ENCODE results near the gene LUC7L.
"Not testable (repeated sequence)": the region's sequence is repeated elsewhere in the genome, so short reads cannot be mapped to it uniquely, and the experiment has no call there.

The LUC7L gene

DNA sequence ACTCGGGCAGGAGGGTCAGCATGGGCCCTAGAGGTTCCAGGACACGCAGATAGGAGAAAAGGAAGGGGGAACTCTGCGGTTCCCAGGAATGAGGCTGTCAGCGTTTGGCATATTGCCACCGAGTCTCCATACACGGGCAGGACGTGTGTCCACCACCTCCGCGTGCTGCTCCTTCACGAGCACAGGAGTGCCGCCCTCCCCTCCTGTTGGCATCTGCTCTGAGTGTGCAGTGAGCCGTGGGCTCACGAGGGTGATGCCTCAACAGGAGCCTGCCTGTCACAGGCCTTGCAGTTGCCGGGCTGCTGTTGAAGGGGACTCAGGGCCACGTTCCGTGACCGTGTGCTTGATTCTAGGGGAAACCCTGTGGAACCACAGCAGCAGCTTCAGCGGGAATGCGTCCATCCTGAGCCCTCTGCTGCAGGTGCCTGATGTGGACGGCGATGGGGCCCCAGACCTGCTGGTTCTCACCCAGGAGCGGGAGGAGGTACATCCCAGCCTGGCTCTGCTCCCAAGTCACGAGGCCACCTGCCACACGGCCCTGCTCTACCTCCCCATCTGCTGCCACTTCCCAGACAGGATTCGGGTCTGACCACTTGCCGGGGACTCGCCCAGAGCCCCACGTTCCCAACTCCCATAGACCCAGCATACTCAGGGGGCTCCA is 31.9 kb upstream of the LUC7L start:
- no peak overlapping the region for H3K4me3 ChIP-seq (ENCODE audit: low read length)
- no peak for DNase-seq (ENCODE audit: low read depth)
- TF ChIP-seq, protein P1, sequence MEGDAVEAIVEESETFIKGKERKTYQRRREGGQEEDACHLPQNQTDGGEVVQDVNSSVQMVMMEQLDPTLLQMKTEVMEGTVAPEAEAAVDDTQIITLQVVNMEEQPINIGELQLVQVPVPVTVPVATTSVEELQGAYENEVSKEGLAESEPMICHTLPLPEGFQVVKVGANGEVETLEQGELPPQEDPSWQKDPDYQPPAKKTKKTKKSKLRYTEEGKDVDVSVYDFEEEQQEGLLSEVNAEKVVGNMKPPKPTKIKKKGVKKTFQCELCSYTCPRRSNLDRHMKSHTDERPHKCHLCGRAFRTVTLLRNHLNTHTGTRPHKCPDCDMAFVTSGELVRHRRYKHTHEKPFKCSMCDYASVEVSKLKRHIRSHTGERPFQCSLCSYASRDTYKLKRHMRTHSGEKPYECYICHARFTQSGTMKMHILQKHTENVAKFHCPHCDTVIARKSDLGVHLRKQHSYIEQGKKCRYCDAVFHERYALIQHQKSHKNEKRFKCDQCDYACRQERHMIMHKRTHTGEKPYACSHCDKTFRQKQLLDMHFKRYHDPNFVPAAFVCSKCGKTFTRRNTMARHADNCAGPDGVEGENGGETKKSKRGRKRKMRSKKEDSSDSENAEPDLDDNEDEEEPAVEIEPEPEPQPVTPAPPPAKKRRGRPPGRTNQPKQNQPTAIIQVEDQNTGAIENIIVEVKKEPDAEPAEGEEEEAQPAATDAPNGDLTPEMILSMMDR (conservative IDR thresholded peaks at IDR 0.05; ENCODE audit: low read length) = no peak

DNA sequence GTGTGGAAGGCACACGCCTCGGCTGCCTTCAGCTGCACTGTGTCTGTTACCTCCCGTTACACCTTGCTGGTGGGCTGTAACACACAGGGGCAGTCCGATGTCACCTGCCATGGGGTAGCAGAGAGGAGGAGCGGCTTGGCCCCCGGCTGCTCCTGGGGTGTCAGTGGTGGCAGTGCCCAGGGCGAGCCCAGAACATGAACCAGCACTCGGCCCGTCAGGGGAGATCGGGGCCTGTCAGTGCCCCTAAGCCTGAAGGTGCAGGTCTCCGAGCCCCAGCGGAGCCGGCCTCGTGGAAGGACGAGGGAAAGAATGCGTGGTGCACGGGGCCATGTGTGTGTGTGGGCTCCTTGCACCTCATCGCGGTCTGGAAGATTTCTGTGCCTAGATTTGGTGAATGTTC is 31.1 kb upstream of the LUC7L start:
- no peak overlapping the region for H3K4me3 ChIP-seq (ENCODE audit: low read length)
- TF ChIP-seq, protein P1 (conservative IDR thresholded peaks at IDR 0.05; ENCODE audit: low read length) = no peak
- no peak for DNase-seq (ENCODE audit: low read depth)

DNA sequence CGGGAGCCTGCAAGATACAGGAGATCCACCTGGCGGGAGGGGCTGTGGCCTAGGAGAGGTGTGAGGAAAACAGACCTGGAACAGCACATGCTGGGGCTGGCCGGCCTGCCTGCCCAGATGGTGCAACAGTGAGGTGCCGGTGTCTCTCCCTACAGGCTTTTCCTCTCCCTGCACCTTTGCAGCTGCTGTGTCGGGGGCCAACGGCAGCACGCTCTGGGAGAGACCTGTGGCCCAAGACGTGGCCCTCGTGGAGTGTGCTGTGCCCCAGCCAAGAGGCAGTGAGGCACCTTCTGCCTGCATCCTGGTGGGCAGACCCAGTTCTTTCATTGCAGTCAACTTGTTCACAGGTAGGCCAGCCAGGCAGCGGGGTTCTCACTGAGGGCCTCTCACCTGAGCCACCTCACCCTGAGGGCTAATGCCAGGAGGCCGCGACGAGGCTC is 30.6 kb upstream of the LUC7L start:
- H3K4me3 ChIP-seq (ENCODE audit: low read length) = no peak overlapping the region
- TF ChIP-seq, protein P1 (conservative IDR thresholded peaks at IDR 0.05; ENCODE audit: low read length) = no peak
- no peak for DNase-seq (ENCODE audit: low read depth)

DNA sequence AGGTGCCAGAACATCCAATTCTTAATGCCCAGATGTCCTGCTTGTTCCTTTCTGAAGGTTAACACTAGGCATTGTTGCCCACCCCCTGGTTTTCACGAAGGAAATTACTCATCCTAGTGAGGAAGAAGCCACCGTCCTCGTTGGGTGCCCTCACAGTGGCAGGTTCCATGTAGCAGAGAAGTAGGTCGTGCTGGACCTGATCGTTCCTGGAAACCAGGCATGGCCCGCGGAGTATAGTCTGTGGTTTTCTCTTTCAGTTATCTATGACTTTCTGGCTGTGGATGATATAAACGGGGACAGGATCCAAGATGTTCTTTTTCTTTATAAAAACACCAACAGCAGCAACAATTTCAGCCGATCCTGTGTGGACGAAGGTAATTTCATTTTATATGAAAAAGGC is 30.0 kb upstream of the LUC7L start:
- H3K4me3 ChIP-seq (ENCODE audit: low read length) = no peak overlapping the region
- TF ChIP-seq, protein P1 (conservative IDR thresholded peaks at IDR 0.05; ENCODE audit: low read length) = no peak
- DNase-seq (ENCODE audit: low read depth) = no peak

DNA sequence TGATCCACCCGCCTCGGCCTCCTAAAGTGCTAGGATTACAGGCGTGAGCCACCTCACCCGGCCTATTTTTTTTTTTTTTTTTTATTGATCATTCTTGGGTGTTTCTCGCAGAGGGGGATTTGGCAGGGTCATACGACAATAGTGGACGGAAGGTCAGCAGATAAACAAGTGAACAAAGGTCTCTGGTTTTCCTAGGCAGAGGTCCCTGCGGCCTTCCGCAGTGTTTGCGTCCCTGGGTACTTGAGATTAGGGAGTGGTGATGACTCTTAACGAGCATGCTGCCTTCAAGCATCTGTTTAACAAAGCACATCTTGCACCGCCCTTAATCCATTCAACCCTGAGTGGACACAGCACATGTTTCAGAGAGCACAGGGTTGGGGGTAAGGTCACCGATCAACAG is 28.8 kb upstream of the LUC7L start:
- not testable (repeated sequence) for DNase-seq (ENCODE audit: low read depth); H3K4me3 ChIP-seq (ENCODE audit: low read length)

DNA sequence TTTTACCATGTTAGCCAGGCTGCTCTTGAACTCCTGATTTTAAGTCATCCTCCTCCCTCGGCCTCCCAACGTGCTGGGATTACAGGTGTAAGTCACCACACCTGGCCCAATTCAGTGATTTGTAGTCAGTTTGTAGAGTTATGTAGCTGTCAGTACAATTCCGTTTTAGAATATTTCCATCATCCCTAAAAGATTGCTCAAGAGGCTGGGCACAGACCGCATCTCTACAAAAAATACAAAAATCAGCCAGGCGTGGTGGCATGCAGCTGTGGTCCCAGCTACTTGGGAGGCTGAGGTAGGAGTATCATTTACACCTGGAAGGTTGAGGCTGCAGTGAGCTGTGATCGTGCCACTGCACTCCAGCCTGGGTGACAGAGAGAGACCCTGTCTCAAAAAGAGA is 25.9 kb upstream of the LUC7L start:
- no peak overlapping the region for H3K4me3 ChIP-seq (ENCODE audit: low read length)
- TF ChIP-seq, protein P1 (conservative IDR thresholded peaks at IDR 0.05; ENCODE audit: low read length) = no peak
- no peak for DNase-seq (ENCODE audit: low read depth)

DNA sequence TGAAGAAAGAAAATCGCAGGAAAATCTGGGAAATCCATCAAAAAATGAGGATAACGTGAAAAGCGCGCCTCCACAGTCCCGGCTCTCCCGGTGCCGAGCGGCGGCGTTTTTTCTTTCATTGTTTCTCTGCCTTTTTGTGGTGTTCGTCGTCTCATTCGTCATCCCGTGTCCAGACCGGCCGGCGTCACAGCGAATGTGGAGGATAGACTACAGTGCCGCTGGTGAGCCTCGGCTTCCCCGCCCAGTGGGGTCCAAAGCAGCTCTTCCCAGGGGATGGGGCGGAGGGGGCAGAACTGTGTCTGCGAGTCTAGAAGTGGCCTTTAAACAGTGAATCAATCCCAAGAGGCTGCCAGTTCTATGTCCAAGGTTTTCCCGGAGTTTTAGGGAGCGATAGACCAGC is 25.2 kb upstream of the LUC7L start:
- DNase-seq (ENCODE audit: low read depth) = no peak
- TF ChIP-seq, protein P1 (conservative IDR thresholded peaks at IDR 0.05; ENCODE audit: low read length) = no peak
- no peak overlapping the region for H3K4me3 ChIP-seq (ENCODE audit: low read length)

DNA sequence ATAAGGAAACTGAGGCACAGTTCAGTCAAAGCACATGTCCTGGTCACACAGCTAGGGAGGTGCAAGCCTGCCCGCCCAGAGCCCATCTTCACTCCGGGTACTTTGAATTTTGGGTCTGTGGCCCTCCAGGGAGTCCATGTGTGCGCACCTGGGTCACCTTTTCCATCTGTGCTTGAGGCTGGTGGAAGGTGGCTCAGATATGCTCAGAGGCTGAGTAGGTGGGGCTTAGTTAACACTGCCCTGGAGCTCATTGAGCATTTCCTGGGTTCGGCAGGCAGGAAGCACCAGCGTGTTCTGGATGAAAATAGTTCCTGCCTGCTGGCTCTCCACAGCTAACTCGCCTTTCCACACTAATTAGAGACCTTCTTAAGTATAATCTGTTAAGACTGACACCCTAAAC is 24.6 kb upstream of the LUC7L start:
- no peak for DNase-seq (ENCODE audit: low read depth)
- TF ChIP-seq, protein P1 (conservative IDR thresholded peaks at IDR 0.05; ENCODE audit: low read length) = no peak
- no peak overlapping the region for H3K4me3 ChIP-seq (ENCODE audit: low read length)

All from AG10803 (cell line).